CD4-positive, alpha-beta T cell treated with Interleukin-1 beta for 1 hour (primary cell): ENCODE measurements around the gene DNAI2.

ENCODE experiments used
- DNase-seq, 2 donors: peaks; one replicate each; pipeline ENCODE4 v3.0.0-alpha.2; 2020 to 2022

Gene DNAI2, protein sequence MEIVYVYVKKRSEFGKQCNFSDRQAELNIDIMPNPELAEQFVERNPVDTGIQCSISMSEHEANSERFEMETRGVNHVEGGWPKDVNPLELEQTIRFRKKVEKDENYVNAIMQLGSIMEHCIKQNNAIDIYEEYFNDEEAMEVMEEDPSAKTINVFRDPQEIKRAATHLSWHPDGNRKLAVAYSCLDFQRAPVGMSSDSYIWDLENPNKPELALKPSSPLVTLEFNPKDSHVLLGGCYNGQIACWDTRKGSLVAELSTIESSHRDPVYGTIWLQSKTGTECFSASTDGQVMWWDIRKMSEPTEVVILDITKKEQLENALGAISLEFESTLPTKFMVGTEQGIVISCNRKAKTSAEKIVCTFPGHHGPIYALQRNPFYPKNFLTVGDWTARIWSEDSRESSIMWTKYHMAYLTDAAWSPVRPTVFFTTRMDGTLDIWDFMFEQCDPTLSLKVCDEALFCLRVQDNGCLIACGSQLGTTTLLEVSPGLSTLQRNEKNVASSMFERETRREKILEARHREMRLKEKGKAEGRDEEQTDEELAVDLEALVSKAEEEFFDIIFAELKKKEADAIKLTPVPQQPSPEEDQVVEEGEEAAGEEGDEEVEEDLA

DNA sequence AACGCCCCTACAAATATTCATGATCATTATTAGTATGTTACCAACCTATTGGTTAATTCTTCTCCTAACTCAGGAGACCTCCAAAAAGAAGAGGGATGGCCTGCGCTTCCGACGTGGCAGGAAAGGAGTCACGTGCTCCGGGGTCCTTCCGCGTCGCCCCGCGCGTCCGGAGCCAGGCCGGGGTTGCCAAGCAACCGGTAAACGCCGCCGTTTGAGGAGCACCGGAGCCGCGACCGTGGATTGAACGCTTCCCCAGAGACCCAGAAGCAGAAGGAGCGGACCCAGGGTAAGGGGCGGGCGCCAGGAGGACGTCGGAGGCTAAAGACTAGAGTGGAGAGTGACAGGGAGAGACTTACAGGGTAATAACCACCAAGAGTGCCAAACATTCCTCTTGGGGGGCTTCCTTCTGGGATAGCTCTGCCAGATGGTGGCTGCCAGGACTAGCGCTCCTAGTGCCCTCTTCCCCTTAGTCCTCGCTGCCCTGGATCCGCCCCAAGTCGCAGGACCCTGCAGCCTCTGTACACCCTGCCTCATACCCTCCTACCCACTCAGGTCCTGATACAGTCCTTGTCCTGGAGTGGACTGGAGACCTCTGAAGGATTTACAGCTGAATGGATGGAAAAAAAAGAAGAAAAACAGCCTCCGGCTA lies at the start of gene DNAI2:
TSS of gene DNAI2 (plus strand) at position 175 of the 649 bp plus-strand sequence. CDS start 7,584 bp downstream, outside the sequence.
- DNase-seq = peak; percentile 63 to 68

DNA sequence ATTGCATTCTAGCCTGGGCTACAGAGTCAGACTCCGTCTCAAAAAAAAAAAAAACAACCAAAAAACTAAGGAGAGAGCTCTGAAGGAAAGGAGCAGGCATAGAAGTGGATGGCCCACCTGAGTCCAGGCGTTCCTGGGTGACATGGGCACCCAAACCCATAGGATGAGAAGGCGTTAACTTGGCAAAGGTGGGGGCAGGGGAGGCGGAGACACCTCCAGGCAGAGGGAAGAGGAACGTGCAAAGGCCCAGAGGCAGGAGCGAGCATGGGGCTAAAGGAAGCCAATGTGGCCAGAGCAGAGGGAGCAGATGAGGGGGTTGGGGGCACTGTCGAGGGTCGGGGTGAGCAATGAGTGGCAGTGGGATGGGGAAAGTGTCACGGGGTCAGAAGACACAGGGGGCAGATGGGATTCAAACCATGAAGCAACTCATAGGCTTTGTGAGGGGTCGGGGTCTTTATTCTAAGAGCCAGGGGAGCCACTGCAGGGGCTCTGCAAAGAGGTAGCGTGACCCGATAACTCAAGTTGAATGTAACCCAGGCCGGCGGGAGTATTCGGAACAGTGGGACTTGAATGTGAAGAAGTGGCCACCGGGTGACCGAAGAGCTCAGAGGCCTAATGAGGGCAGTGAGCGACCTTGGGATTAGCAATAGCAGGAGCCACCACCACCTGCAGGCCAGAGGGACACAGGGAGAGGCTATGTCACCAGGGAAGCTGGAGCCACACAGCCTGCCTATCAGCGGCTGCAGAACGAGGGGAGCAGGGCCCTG lies 48.9 kb upstream of the DNAI2 start:
- DNase-seq = no peak

DNA sequence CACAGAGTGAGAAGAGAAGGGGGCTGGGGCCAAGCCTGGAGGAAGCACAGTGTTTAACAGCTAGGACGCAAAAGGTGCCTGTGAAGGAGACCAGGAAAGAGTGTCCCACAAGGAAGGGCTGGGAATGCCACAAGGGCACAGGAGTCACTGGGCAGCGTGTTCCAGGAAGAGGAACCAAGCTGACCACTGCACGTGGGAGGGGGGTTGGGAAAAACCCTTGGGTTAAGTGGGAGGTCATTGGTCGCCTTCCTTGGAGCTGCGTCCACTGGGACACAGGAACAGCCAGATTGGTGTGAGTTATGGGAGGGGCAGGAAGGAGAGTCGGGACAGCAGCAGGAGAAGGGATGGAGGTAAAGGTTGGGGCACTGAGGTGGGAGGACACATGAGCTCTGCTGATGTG lies 47.8 kb upstream of the DNAI2 start:
- no peak for DNase-seq

DNA sequence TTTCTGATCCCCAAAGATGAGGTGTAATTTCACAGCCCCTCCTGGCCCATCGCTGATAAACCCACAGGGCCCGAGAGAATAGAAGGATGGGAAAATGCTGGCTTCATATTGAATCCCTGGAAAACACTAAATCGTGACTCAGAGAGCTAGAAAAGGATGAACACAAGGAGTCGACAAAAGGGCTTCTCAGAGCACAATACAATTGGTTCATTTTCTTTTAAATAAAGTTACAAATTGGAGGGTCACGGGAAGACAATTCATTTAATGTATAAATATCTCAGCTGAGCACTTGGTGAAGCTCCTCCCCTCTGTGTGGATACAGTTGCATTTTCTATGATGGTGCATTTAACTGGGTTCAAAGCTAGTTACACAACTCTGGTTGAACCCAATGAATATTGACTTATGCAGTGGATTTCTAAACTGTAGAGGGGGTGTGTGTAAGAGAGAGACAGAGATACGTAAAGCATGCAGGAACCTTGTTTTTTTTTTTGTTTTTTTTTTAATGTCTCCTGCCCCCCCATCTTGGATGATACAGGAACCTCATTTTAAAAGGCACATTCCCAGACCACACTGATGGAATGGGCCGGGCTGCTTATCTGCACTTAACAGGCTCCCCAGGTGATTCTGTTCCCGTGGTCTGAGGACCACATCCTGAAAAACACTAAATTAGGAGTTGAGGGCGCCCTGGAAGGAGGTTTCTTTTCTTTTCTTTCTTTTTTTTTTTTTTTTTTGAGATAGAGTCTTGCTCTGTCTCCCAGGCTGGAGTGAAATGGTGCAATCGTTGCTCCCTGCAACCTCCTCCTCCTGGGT lies 46.6 kb upstream of the DNAI2 start:
- DNase-seq = no peak

DNA sequence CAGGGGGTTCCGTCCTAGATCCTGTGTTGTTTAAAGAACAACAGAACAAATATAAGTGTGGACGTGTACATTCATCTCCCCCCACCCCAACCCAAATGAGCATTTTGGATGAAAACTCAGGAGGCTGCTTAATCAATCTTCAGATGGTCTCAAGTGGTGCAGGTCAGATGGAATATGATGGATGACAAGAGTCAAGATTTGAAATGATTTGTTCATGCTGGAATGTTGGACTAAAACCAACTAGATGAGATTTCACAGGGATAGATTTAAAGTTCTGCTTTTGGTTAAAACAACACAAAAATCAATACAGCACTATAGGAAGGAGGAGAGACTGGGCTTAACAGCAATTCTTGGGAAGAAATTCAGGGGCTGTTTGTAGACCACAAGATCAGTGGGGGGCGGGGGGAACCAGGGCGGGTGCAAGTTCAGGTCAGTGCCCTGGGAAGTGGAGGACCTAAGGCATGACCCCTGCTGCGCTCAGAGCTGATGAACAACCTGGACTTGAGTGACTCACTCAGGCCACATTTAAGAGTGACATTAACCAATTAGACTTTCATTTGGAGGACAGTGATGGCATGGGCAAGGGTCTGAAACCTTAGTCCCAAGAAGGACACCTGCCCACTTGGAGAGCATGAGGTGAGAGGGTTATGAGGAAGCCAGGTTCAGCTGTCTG lies 45.6 kb upstream of the DNAI2 start:
- DNase-seq = no peak

DNA sequence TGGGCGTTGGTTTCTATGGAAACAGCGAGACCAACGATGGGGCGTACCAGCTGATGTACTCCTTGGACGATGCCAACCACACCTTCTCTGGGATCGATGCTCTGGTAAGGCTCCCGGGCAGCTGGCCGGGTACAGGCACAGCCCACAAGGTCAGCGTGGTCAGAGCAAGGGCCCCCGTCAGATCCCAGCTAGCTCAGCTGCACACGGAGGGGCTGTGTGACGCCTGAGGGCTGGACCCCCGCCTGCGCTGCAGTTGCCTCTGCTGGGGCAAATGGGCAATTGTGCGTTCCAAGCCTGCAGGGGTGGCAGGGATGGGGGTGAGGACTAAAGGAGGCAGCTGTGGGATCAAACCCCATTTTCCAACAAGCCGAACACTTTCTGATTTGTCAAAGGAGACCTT lies 43.1 kb upstream of the DNAI2 start:
- DNase-seq = no peak

DNA sequence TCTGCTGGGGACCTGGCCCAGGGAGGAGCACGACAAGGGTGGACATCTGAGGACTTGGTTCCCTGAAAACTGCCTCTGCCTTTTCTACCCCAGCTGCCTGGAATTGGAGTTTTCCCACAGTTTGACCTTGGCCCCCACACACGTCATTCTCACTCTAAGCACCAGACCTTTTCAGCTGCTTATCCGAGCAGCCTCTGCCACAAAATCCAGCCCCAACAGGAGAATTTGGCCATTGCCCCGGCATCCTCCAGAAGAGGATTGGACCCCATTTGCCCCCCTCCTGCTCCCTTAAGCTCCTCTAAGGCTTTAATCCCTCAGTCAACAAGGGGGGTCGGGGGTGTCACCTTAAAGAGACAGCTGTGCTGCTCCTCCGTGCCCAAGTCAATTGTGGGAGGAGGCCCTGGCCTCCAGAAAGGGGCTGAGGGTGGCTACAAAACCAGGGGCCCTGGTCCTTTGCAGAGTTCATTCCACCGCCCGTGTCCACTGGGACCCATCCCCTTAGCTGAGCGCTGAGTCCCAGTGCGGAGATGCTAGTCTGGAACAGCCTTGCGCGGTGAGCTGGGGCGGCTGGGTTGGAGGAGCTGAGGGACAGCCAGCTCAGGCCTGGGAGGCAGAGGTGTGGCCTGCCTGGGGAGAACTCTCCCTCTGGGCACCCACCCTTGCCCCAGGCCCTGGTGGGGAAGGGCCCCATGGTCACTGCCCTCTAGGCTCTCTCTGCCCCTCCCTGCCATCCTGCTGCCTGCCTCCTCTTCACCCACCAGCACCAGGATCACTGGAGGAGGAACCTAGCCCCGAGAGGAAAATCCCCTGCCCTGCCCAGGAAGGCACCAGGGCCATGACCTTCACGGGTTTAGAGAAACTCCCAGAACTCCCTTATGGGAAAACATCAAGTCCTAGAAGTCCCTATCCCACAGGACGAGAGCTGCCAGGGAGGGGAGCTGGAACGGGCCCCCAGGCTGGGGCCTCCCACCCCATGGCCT lies 41.8 kb upstream of the DNAI2 start:
- no peak for DNase-seq

DNA sequence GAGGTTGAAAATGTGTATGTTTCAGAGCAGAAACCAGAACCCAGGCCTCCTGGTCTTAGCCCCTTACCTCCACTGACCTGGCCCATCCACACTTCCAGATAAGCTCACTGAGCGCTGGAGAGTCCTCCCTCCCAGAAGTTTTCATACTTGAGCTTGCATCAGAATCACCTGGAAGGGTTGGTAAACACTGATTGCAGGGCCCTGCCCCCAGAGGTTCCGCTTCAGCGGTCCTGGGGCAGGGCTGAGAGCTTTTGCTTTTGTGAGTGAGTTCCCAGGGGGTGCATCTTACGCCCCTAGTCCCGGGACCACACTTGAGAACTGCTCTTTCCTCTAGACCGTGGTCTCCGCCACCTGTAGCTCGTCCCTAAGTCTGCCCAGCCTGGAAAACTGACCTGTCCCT lies 40.1 kb upstream of the DNAI2 start:
- DNase-seq = no peak

DNA sequence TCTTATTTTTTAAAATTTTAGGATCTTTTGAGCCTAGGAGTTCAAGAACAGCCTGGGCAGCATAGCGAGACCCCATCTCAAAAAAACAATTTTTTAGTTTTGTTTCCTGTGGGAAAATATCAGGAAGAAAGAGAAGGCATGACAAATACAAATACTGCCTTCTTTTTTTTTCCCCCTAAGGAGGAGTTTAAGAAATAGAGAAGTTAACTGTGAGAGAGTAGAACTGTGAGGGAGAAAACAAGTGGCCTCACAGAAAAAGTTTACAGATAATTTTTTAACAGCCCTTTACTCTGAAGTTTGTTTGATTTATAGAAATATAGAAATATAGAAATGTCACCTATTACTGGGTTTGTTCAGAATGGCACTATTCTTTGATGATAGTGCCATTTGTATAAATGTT lies 39.5 kb upstream of the DNAI2 start:
- no peak for DNase-seq

DNA sequence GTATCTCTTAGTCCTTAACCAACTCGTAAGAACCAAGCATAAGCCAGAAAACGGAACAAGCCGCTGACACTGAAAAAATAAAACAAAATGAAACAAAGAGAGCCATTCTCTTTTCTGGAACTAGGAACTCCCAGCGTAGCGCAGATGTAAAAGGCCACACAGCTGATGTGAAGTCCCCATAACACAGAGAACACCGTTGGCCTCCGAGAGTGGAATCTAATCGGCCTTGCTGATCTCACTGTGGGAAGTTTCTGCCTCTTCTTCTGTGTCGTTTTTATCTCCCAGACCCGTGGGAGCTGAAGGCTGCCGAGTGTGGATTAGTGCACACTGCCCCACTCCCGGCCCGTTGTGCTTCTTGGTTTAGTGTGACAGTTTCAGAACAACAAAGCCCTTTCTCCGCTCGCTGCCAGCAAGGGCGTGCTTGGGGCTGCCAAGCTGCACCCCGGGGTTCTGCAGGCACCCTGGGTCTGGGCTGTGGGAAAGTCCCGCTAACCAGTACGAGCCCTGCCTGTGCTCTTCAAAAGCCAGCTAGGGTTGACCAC lies 38.9 kb upstream of the DNAI2 start:
- DNase-seq = no peak

DNA sequence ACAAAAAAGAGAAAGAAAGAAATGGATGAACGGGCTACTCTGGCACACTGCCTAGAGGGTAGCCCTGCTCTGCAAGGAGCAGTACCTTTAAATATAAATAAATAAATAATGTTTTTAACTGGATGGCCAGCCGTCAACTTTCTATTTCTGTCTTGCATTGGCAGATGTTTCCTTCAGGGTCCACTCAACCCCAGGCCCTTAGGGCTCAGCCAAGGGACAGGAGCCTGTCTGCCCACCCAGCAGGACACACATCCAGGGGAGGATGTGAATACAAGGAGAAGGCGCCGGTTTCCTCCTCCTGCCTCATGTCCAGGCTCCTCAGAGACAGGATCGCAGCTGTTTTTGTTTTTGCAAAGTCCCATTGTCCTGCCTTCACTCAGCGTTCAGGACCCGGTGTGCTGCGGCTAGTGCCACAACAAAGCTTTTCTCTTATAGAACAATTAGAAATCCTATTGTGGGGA lies 38.1 kb upstream of the DNAI2 start:
- DNase-seq = no peak

DNA sequence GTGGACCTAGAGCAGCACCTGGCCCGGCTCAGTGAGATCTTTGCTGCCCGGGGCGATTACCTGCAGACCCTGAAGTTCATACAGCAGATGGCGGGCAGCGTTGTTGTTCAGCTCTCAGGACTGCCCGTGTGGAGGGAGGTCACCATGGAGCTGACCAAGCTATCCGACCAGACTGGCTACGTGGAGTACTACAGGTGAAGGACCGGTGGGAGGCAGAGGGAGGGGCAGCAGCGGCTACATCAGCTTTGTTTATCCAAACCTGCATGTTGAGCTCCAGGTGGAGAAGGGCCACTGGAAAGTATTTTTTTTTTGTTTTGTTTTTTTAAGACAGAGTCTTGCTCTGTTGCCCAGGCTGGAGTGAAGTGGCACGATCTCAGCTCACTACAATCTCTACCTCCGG lies 36.7 kb upstream of the DNAI2 start:
- DNase-seq = no peak

DNA sequence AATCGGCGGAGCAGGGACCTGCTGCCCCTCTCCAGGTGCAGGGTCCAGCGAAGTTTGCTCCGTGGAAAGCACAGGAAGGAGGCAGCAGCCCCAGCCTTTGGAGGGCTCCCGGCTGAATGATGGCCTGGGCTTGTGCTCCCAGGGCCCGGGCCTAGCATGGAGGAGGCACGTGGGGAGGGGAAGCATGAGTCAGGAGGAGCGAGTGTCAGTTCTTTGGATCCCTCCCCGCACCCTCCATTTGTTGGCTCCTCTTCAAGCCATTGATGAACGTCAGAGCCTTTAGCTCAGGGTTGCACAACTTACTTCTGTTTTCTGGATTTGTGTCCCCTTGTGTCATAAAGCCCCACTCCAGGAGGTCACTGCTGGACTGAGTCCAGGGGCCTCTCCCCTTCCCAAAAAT lies 34.9 kb upstream of the DNAI2 start:
- peak; percentile 5 to 64 for DNase-seq

DNA sequence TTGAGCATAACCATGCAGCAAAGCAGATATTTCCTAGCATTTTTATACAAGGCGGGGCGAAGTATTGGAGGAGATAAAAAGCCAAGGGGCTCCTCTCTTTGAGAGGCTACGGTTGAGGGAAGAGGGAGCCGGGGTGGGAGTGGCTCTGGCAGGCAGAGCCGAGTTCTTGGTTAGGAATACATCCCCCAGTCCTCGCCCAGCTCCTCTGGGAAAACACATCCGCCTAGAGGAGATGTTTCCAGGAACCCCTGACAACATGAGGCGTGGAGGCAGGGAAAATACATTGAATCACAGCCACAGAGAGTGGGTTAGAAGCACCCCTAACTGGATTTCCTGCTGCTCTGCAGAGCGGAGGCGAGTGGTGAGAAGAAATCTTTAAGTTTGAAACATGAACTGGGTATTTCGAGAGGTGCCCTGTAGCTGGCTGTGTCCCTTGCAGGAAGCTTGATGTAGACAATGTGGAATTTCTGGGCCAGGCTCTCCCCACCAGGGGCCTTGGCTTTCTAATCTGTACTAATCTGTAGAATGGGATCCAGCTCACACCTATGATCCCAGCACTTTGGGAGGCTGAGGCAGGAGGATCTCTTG lies 33.3 kb upstream of the DNAI2 start:
- no peak for DNase-seq

DNA sequence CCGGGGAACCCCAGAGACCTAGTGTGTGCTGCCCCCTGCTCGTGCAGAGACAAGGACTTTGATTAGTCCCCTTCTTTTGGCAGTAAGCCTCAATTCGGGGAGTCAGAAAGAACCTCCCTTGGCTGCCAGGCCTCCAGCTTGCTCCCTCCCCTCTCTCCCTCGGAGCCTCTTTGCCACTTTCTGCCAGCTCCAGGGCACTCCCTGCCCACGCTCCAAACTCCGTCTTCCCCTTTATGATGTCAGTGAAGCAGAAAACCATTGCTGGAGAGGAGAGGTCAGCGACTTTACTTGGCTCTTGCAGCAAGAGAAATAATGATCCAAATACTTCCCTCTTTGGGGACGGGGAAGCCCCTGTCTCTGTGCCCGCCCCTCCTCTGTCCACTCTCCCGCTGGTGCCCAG lies 32.6 kb upstream of the DNAI2 start:
- peak in 1 of 2 donors; percentile 23 for DNase-seq

DNA sequence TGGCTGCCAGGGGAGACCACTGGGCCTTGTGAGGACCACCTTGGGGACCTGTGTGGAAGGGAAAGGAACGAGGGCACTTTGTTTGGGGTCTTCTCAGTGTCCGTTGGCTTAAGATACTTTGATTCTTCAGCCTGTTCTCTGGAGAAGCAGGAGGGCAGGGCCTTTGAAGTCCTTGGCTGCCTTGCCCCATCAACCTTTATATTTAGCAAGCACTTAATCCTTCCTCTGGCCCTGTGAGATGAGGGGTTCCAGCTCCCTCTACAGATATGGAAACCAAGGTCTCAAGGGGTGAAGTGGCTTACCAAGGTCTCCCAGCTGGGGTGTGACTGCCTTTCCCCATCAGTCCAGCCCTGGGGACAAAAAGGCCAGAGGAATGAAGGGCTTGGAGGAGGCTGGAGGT lies 32.2 kb upstream of the DNAI2 start:
- DNase-seq = no peak

DNA sequence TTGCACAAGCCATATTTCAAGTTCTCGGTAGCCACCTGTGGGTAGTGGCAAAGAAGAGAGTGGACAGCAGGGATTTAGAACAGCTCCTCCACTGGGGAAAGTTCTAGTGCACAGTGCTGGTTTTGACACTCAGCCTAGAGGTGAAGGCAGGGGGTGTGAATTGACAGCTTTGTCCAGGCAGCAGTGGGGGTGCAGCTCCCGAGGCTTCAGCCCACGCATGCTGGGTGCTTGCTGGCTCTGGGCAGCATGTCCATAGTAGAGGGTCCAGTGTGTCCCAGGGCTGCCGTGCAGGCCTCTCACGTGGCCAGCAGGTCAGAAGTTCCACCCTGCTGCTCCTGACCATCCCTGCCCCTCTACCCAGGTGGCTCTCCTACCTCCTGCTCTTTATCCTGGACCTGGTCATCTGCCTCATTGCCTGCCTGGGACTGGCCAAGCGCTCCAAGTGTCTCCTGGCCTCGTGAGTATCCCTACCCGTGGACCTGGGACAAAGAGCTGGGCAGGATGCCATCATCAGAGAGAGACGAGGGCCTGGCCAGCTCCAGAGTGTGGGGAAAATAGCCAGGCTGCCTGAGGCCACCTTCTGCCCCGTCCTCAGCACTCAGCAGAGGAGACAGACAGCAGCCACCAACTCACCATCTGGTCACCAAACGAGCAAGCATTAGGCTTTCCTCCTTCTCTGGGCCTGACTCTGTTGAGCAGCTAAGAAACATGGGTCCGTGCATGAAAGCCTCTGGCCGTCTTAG lies 30.9 kb upstream of the DNAI2 start:
- no peak for DNase-seq

DNA sequence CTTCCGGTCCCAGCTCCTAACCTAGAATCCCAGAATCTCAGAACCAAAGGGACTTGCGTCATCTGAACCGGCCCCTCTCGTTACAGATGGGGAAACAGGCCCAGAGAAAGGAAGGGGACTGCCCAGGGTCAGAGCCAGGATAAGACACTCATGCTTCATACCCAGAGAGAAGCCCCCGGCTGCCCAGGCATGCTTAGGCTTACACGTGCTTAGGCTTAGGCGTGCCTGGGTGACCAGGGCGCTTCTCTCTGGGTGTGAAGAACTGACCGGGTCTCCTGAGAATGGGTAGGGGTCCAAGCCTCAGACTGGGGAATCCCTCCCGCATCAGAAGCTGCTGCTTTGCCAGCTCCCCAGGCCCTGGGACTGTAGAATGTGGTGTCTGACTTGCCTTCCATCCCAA lies 29.9 kb upstream of the DNAI2 start:
- no peak for DNase-seq

DNA sequence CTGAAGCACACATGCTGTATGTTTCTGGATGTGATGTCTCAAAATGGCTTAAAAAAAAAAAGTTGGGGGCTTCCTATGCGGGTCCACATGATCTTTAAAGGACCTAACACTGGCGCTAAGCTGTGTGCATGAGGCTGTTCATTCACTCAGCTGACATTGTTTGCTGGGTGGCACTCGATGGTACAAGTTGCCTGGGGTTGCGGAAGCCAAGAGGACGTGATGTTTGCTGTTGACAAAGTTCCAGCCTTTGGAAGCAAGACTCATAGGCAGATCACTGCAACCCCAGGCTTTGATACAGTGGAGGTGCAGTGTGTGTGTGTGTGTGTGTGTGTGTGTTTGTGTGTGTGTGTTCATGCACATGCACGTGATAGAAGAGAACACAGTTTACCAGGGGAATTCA lies 29.5 kb upstream of the DNAI2 start:
- DNase-seq = no peak
